Kidney (tissue), 14 donors: ENCODE results near the gene UQCR11. TPM values are rescaled to one million over a fixed set of nuclear protein-coding genes. Genes with fewer than 3 reads are reported as not detected.

Source experiments
- DNase-seq, 5 donors: peaks; one replicate each; pipeline ENCODE4 v3.0.0-alpha.2; 2013 to 2020
- FAIRE-seq: peaks from 2 replicates; lab custom pipeline; 2012; peaks lifted over from hg19 to GRCh38; lab: Jason Lieb, UNC
- H3K27ac ChIP-seq, 2 donors: one replicate each; pipeline ENCODE4 v1.7.0; 2013; ENCODE audit warnings: low read depth in 2 of 2, low read length in 2 of 2, inconsistent platforms in 1 of 2
- H3K27me3 ChIP-seq: one replicate; pipeline ENCODE4 v1.7.1; 2013; ENCODE audit warnings: low read length, inconsistent platforms; ENCODE audit not compliant: control insufficient read depth, insufficient read depth
- H3K36me3 ChIP-seq, 3 donors: one replicate each; pipeline versions ENCODE4 v1.7.0 to v1.7.1; 2013; ENCODE audit warnings: low read length in 3 of 3, control low read depth in 1 of 3, inconsistent platforms in 1 of 3; ENCODE audit not compliant: insufficient read depth in 3 of 3, control insufficient read depth in 2 of 3
- H3K4me1 ChIP-seq, 3 donors: one replicate each; pipeline versions ENCODE4 v1.7.0 to v1.7.1; 2013; ENCODE audit warnings: low read length in 3 of 3, inconsistent platforms in 1 of 3, low read depth in 1 of 3; ENCODE audit not compliant: control insufficient read depth in 2 of 3, insufficient read depth in 2 of 3
- H3K4me3 ChIP-seq, 3 donors: one replicate each; pipeline versions ENCODE4 v1.7.0 to v1.8.1; 2013; ENCODE audit warnings: low read length in 3 of 3, control low read depth in 1 of 3, inconsistent platforms in 1 of 3
- H3K9ac ChIP-seq, 3 donors: one replicate each; pipeline versions ENCODE4 v1.7.0 to v1.7.1; 2013; ENCODE audit warnings: low read length in 3 of 3, control low read depth in 1 of 3, inconsistent platforms in 1 of 3
- H3K9me3 ChIP-seq, 3 donors: one replicate each; pipeline versions ENCODE4 v1.7.0 to v1.7.1; 2013; ENCODE audit warnings: low read length in 3 of 3, control low read depth in 1 of 3, inconsistent platforms in 1 of 3; ENCODE audit not compliant: control insufficient read depth in 2 of 3, insufficient read depth in 1 of 3
- intact Hi-C: fragments of 100-400 bp; cut with DNase I; formaldehyde crosslinking; loops from one replicate; pipeline ENCODE4 v1.11.1; 2022
- polyA plus RNA-seq: library from polyadenylated mRNA; stranded (reverse); fragments of 350-450 nt; fragmentation: Illumina TruSeq; extraction: RNeasy Lipid Tissue Mini Kit (QIAGEN cat#74804); gene quantifications from one replicate; pipeline ENCODE4 v1.2.3, GENCODE V29; 2014; ENCODE audit warnings: low read depth, low replicate concordance; ENCODE audit not compliant: insufficient read depth
- total RNA-seq: library from RNA; stranded (reverse); fragmentation: NEBNext Ultra II Directional; extraction: Animal tissue kit (Norgen Biotek cat#: 25700); gene quantifications from one replicate; pipeline ENCODE4 v1.2.1, GENCODE V29; 2021
- TF ChIP-seq, protein P1 (sequence below): IDR thresholded peaks from 3 replicates; pipeline ENCODE4 v1.5.1; 2012; ENCODE audit warnings: mild to moderate bottlenecking, moderate library complexity, borderline replicate concordance; ENCODE audit not compliant: insufficient read depth; ENCODE audit errors: extremely low read depth
- donor health status: control.
- donor health status: control.
- donor health status: control.
- donor health status: control.
- donor health status: control.
- donor health status: DM: yes; HTN: yes; CAD: no.
- donor health status: Normal renal cell carcinoma (clear cell type).

The UQCR11 gene
- total and polyA plus RNA-seq, 2 donors from 2014 or later: 200 to 777 TPM

DNA sequence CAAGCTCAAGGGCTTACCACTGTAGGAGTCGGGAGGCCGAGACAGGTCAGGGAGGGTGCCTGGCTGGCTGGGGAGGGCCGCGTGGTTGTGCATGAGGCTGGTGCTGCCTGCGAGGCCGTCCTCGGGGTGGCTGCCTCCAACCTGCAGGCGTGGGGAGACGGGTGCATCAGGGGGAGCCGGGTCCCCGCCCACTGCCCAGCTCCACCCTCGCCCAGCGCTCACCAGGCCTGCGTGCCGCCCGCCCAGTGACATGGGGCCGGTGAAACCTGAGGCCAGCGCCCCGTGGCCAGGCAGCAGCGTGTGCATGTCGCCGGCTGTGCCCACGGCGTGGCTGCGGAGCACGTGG, 13.8 kb upstream of the UQCR11 start:
- no peak overlapping the region for H3K27ac ChIP-seq
- H3K27me3 ChIP-seq: no peaks in the 10 kb centered on the region
- TF ChIP-seq, protein P1, sequence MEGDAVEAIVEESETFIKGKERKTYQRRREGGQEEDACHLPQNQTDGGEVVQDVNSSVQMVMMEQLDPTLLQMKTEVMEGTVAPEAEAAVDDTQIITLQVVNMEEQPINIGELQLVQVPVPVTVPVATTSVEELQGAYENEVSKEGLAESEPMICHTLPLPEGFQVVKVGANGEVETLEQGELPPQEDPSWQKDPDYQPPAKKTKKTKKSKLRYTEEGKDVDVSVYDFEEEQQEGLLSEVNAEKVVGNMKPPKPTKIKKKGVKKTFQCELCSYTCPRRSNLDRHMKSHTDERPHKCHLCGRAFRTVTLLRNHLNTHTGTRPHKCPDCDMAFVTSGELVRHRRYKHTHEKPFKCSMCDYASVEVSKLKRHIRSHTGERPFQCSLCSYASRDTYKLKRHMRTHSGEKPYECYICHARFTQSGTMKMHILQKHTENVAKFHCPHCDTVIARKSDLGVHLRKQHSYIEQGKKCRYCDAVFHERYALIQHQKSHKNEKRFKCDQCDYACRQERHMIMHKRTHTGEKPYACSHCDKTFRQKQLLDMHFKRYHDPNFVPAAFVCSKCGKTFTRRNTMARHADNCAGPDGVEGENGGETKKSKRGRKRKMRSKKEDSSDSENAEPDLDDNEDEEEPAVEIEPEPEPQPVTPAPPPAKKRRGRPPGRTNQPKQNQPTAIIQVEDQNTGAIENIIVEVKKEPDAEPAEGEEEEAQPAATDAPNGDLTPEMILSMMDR: no peak
- intact Hi-C loops: no loop called here
- no peaks in the 10 kb centered on the region for H3K4me1 ChIP-seq
- H3K36me3 ChIP-seq: peaks cover 0 to 3% (median 3%) of the 10 kb centered on the region in 3 donors
- H3K9me3 ChIP-seq: no peaks in the 10 kb centered on the region
- no peak overlapping the region for H3K4me3 ChIP-seq
- H3K9ac ChIP-seq: no peak overlapping the region
- FAIRE-seq: no peak
- no peak for DNase-seq

DNA sequence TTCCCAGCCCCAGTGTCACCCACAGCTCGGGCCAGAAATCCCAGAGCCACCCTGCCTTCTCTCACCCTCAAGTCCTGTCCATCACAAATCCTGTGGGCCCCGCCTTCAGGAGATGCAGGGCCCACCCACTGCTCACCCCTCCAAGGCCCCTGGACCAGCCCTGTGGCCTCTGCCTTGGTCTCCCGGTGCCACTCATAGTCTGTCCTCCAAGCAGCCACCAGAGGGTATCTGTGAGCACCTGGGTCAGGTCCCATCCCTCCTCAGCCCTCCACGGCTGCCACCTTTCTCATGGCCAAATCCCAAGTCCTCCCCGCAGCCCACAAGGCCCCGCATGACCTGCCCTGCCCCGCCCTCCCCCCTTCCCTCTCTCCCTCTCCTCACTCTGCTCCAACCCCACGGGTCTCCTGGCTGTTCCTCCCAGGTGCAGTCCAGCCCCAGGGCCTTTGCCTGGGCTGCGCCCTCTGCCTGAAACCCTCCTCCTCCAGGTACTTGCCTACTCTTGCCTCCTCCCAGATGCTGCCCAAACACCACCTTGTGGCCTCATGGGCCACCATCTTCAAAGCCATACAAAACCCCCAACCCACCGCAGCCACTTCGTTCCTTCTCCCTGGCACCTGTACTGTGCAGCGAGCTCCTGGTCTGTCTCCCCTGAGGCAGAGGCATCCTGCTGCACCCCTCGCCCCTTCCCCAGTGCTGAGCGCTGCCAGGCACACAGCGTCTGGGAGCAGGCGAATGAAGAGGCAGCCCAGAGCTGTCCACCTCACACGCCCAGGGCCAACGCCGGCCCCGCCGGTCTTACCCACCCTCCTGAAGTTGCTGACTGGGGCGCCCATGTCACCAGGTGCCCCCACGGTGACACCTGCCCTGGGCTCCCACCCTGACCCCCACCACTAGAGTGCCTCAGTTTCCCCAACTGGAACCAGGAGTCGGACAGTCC, 13.2 kb upstream of the UQCR11 start:
- Histone ChIP-seq H3K4me3 (no peak overlapping the region), H3K27me3 (no peaks in the 10 kb centered on the region), H3K27ac (no peak overlapping the region), H3K36me3 (peaks cover 0 to 3% (median 3%) of the 10 kb centered on the region in 3 donors), H3K4me1 (no peaks in the 10 kb centered on the region), H3K9ac (no peak overlapping the region), H3K9me3 (no peaks in the 10 kb centered on the region)
- intact Hi-C loops: no loop called here
- TF ChIP-seq, protein P1: peak; percentile 14
- DNase-seq (peak in 3 of 5 donors; percentile 23 to 63 (median 25)), FAIRE-seq (no peak)

DNA sequence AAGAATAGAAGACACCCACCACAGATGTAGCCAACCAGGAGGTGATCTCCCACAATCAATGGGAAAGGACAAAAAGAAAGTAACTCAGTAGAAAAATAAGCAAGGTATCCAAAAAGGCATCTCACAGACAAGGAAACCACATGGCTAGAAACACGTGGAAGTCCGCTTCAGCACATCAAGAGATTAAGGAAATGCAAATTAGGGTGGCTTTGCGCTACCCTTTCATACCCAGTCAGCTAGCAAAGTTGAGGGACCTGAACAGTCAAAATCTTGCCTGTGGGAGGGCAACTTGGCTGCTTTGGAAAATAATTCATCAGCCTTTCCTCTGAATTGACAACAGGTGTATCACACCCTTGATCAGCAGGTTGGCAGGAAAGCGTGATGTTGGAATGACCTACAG, 11.6 kb upstream of the UQCR11 start:
- TF ChIP-seq, protein P1: no peak

More for the DNA sequence above, 11.6 kb upstream of the UQCR11 start:
- no peaks in the 10 kb centered on the region for H3K4me1 ChIP-seq
- H3K36me3 ChIP-seq: peaks cover 3 to 7% (median 3%) of the 10 kb centered on the region in 3 donors
- H3K9ac ChIP-seq: no peak overlapping the region
- no peak overlapping the region for H3K27ac ChIP-seq
- no peaks in the 10 kb centered on the region for H3K9me3 ChIP-seq
- FAIRE-seq (no peak), DNase-seq (no peak)
- intact Hi-C loops: no loop called here
- no peaks in the 10 kb centered on the region for H3K27me3 ChIP-seq
- no peak overlapping the region for H3K4me3 ChIP-seq
